Dendritic cell treated with granulocyte-macrophage colony-stimulating factor and Interleukin-4, amounts not matched to agents 40 ng/mL and 50 ng/mL, for 4 days (primary cell): ENCODE results near the gene UTP25.
A peak's percentile ranks its signal among the peaks of the same experiment; 100 is the strongest.

Experiments
- H3K27ac Mint-ChIP-seq: one replicate; pipeline ENCODE4 v1.8.0; 2022; ENCODE audit warnings: mild to moderate bottlenecking, mixed read lengths
- H3K27me3 Mint-ChIP-seq: one replicate; pipeline ENCODE4 v1.8.0; 2022; ENCODE audit warnings: mild to moderate bottlenecking, mixed read lengths
- H3K36me3 Mint-ChIP-seq: one replicate; pipeline ENCODE4 v1.8.0; 2022; ENCODE audit warnings: low read depth, mixed read lengths
- H3K4me1 Mint-ChIP-seq: one replicate; pipeline ENCODE4 v1.8.0; 2022; ENCODE audit warnings: low read depth, mixed read lengths
- H3K4me3 Mint-ChIP-seq: one replicate; pipeline ENCODE4 v1.8.0; 2022; ENCODE audit warnings: mild to moderate bottlenecking, moderate library complexity, mixed read lengths
- H3K9me3 Mint-ChIP-seq: one replicate; pipeline ENCODE4 v1.8.0; 2022; ENCODE audit warnings: mixed read lengths
- intact Hi-C: fragments of 100-400 bp; cut with micrococcal nuclease; formaldehyde crosslinking; loops from one replicate; pipeline ENCODE4 v1.15.0; 2022

The UTP25 gene

GRCh38 chr1:209797978-209798639, 29.7 kb upstream of the UTP25 start:
- Mint-ChIP-seq H3K27ac (peak overlapping the region; percentile 1), H3K4me1 (peaks cover 10% of the 10 kb centered on the region), H3K27me3 (peaks cover 36% of the 10 kb centered on the region), H3K36me3 (no peaks in the 10 kb centered on the region), H3K4me3 (no peak overlapping the region), H3K9me3 (no peaks in the 10 kb centered on the region)
- intact Hi-C loops: no loop called here

- no peaks in the 10 kb centered on the region for H3K9me3 Mint-ChIP-seq
- H3K27me3 Mint-ChIP-seq: peaks cover 44% of the 10 kb centered on the region
- H3K4me3 Mint-ChIP-seq: no peak overlapping the region
- H3K4me1 Mint-ChIP-seq: peaks cover 20% of the 10 kb centered on the region
- intact Hi-C loops: no loop called here
- no peak overlapping the region for H3K27ac Mint-ChIP-seq
- no peaks in the 10 kb centered on the region for H3K36me3 Mint-ChIP-seq
These were observed 26.6 kb upstream of the UTP25 start for GRCh38 chr1:209800984-209801834.

GRCh38 chr1:209802117-209802779, 25.5 kb upstream of the UTP25 start:
- intact Hi-C loops: no loop called here

GRCh38 chr1:209802780-209803152, 25.0 kb upstream of the UTP25 start:
- Mint-ChIP-seq H3K27me3 (peaks cover 43% of the 10 kb centered on the region), H3K4me1 (peaks cover 23% of the 10 kb centered on the region), H3K36me3 (no peaks in the 10 kb centered on the region), H3K27ac (no peak overlapping the region), H3K4me3 (no peak overlapping the region), H3K9me3 (no peaks in the 10 kb centered on the region)
- intact Hi-C loops: no loop called here

More at GRCh38 chr1:209802117-209802779, 25.5 kb upstream of the UTP25 start:
- peaks cover 43% of the 10 kb centered on the region for H3K27me3 Mint-ChIP-seq
- no peak overlapping the region for H3K27ac Mint-ChIP-seq
- no peaks in the 10 kb centered on the region for H3K9me3 Mint-ChIP-seq
- no peaks in the 10 kb centered on the region for H3K36me3 Mint-ChIP-seq
- H3K4me1 Mint-ChIP-seq: peaks cover 26% of the 10 kb centered on the region
- no peak overlapping the region for H3K4me3 Mint-ChIP-seq

- Mint-ChIP-seq H3K27me3 (peaks cover 39% of the 10 kb centered on the region), H3K36me3 (no peaks in the 10 kb centered on the region), H3K9me3 (no peaks in the 10 kb centered on the region), H3K27ac (no peak overlapping the region), H3K4me1 (peaks cover 21% of the 10 kb centered on the region), H3K4me3 (no peak overlapping the region)
- intact Hi-C loops: no loop called here
These were observed 24.2 kb upstream of the UTP25 start for GRCh38 chr1:209803568-209803967.

GRCh38 chr1:209805341-209805781, 22.4 kb upstream of the UTP25 start:
- peak overlapping the region; percentile 72 for H3K27ac Mint-ChIP-seq
- intact Hi-C loops: no loop called here
- H3K27me3 Mint-ChIP-seq: peaks cover 41% of the 10 kb centered on the region
- peaks cover 21% of the 10 kb centered on the region for H3K4me1 Mint-ChIP-seq
- no peaks in the 10 kb centered on the region for H3K9me3 Mint-ChIP-seq
- no peaks in the 10 kb centered on the region for H3K36me3 Mint-ChIP-seq
- no peak overlapping the region for H3K4me3 Mint-ChIP-seq

- Mint-ChIP-seq H3K4me1 (peaks cover 21% of the 10 kb centered on the region), H3K27ac (peak within 1 kb of the TSS; percentile 72), H3K4me3 (peak within 1 kb of the TSS; percentile 73), H3K9me3 (no peaks in the 10 kb centered on the region), H3K27me3 (peaks cover 37% of the 10 kb centered on the region), H3K36me3 (no peaks in the 10 kb centered on the region)
- intact Hi-C loops: no loop called here
These were observed 21.7 kb upstream of the UTP25 start, which contains the start of gene IRF6 for GRCh38 chr1:209805875-209806760. TSS of gene IRF6 (minus strand) at chr1:209806142. CDS start at chr1:209801413, 4,729 bp downstream.

GRCh38 chr1:209807509-209807908, 20.3 kb upstream of the UTP25 start:
- peaks cover 27% of the 10 kb centered on the region for H3K27me3 Mint-ChIP-seq
- intact Hi-C loops: no loop called here
- no peaks in the 10 kb centered on the region for H3K36me3 Mint-ChIP-seq
- no peaks in the 10 kb centered on the region for H3K9me3 Mint-ChIP-seq
- H3K4me3 Mint-ChIP-seq: no peak overlapping the region
- peaks cover 21% of the 10 kb centered on the region for H3K4me1 Mint-ChIP-seq
- H3K27ac Mint-ChIP-seq: no peak overlapping the region

GRCh38 chr1:209808059-209808581, 19.7 kb upstream of the UTP25 start:
- H3K27me3 Mint-ChIP-seq: peaks cover 23% of the 10 kb centered on the region
- H3K27ac Mint-ChIP-seq: no peak overlapping the region
- H3K4me3 Mint-ChIP-seq: no peak overlapping the region
- H3K9me3 Mint-ChIP-seq: no peaks in the 10 kb centered on the region
- peaks cover 21% of the 10 kb centered on the region for H3K4me1 Mint-ChIP-seq
- H3K36me3 Mint-ChIP-seq: no peaks in the 10 kb centered on the region
- intact Hi-C loops: no loop called here

GRCh38 chr1:209809611-209810010, 18.2 kb upstream of the UTP25 start:
- Mint-ChIP-seq H3K27ac (no peak overlapping the region), H3K4me3 (no peak overlapping the region), H3K36me3 (no peaks in the 10 kb centered on the region), H3K4me1 (peaks cover 21% of the 10 kb centered on the region), H3K27me3 (peaks cover 16% of the 10 kb centered on the region), H3K9me3 (no peaks in the 10 kb centered on the region)
- intact Hi-C loops: no loop called here

GRCh38 chr1:209810783-209811182, 17.0 kb upstream of the UTP25 start:
- H3K27ac Mint-ChIP-seq: no peak overlapping the region

GRCh38 chr1:209813902-209814301, 13.9 kb upstream of the UTP25 start:
- H3K27ac Mint-ChIP-seq: no peak overlapping the region
- H3K4me3 Mint-ChIP-seq: no peak overlapping the region
- no peaks in the 10 kb centered on the region for H3K9me3 Mint-ChIP-seq
- peaks cover 6% of the 10 kb centered on the region for H3K27me3 Mint-ChIP-seq
- intact Hi-C loops: no loop called here
- peaks cover 5% of the 10 kb centered on the region for H3K4me1 Mint-ChIP-seq
- H3K36me3 Mint-ChIP-seq: no peaks in the 10 kb centered on the region

More at GRCh38 chr1:209810783-209811182, 17.0 kb upstream of the UTP25 start:
- Mint-ChIP-seq H3K27me3 (peaks cover 5% of the 10 kb centered on the region), H3K4me3 (no peak overlapping the region), H3K4me1 (peaks cover 20% of the 10 kb centered on the region), H3K9me3 (no peaks in the 10 kb centered on the region), H3K36me3 (no peaks in the 10 kb centered on the region)
- intact Hi-C loops: no loop called here

GRCh38 chr1:209815490-209815889, 12.3 kb upstream of the UTP25 start:
- Mint-ChIP-seq H3K4me1 (peaks cover 5% of the 10 kb centered on the region), H3K36me3 (no peaks in the 10 kb centered on the region), H3K27ac (no peak overlapping the region), H3K4me3 (no peak overlapping the region), H3K9me3 (no peaks in the 10 kb centered on the region), H3K27me3 (peaks cover 14% of the 10 kb centered on the region)
- intact Hi-C loops: no loop called here
